PC-3 (cell line): Measurements from ENCODE around the gene G6PC3. TPM values are rescaled to one million over a fixed set of nuclear protein-coding genes. Genes with fewer than 3 reads are reported as not detected.

Experiments
- ATAC-seq: fragments of 200-7000 bp; cut with Tn5 transposase; 2 replicates; pipeline ENCODE4 v1.9.1; 2020; ENCODE audit warnings: mild to moderate bottlenecking, moderate library complexity
- BruUV-seq: library from RNA; stranded (reverse); fragments of 400-500 nt; replicated peaks from 2 replicates; lab custom pipeline; 2021; lab: Mats Ljungman, UMichigan
- CTCF ChIA-PET: fragments of 300-600 bp; sonication (Branson Sonifier 250); formaldehyde crosslinking; loops from one replicate; lab custom pipeline; 2022; ENCODE audit warnings: antibody characterized with exemption; lab: Charles Lee
- POLR2A ChIA-PET: fragments of 300-600 bp; sonication (Branson Sonifier 250); formaldehyde crosslinking; loops from one replicate; lab custom pipeline; 2022; ENCODE audit warnings: antibody characterized with exemption; ENCODE audit not compliant: unreplicated experiment; lab: Charles Lee
- DNase-seq: peaks from one replicate; pipeline ENCODE4 v3.0.0-alpha.2; 2015
- H2AFZ ChIP-seq: fragments of 300-600 bp; sonication (generic); 2 replicates; pipeline ENCODE4 v1.6.0; 2016; ENCODE audit warnings: antibody characterized with exemption, low read length
- H3F3A ChIP-seq: fragments of 300-600 bp; sonication (generic); one replicate; pipeline ENCODE4 v1.6.0; 2017; ENCODE audit warnings: antibody characterized with exemption, low read length, control low read depth, mild to moderate bottlenecking; ENCODE audit not compliant: unreplicated experiment
- H3K27ac ChIP-seq: fragments of 300-600 bp; sonication (generic); 2 replicates; pipeline ENCODE4 v1.5.1; 2016; ENCODE audit warnings: mild to moderate bottlenecking, low read length
- H3K27me3 ChIP-seq: fragments of 300-600 bp; sonication (generic); 2 replicates; pipeline ENCODE4 v1.6.1; 2016; ENCODE audit warnings: low read length, mixed read lengths
- H3K36me3 ChIP-seq: fragments of 300-600 bp; sonication (generic); 2 replicates; pipeline ENCODE4 v1.6.1; 2016; ENCODE audit warnings: low read depth, mixed run types, low read length, mixed read lengths
- H3K4me1 ChIP-seq: fragments of 300-600 bp; sonication (generic); 2 replicates; pipeline ENCODE4 v1.5.1; 2016; ENCODE audit warnings: low read length; ENCODE audit not compliant: insufficient read depth
- H3K4me2 ChIP-seq: fragments of 300-600 bp; sonication (generic); 2 replicates; pipeline ENCODE4 v1.6.0; 2016; ENCODE audit warnings: low read length
- H3K4me3 ChIP-seq: fragments of 300-600 bp; sonication (generic); 2 replicates; pipeline ENCODE4 v1.5.1; 2016; ENCODE audit warnings: mild to moderate bottlenecking, low read length, mixed read lengths
- H3K79me2 ChIP-seq: fragments of 300-600 bp; sonication (generic); 2 replicates; pipeline ENCODE4 v1.6.1; 2017; ENCODE audit warnings: low read length, mixed read lengths
- H3K9ac ChIP-seq: fragments of 300-600 bp; sonication (generic); 2 replicates; pipeline ENCODE4 v1.6.0; 2016; ENCODE audit warnings: mild to moderate bottlenecking, low read length
- H3K9me2 ChIP-seq: fragments of 300-600 bp; sonication (generic); replicated peaks from 2 replicates; pipeline ENCODE4 v1.6.1; 2016; ENCODE audit warnings: mixed run types, low read length, mixed read lengths
- H3K9me3 ChIP-seq: fragments of 300-600 bp; sonication (generic); 2 replicates; pipeline ENCODE4 v1.6.1; 2016; ENCODE audit warnings: low read length, mixed read lengths
- H4K20me1 ChIP-seq: fragments of 300-600 bp; sonication (generic); 2 replicates; pipeline ENCODE4 v1.6.1; 2016; ENCODE audit warnings: low read length, mixed read lengths
- CTCF ChIP-seq: fragments of 300-600 bp; sonication (generic); conservative IDR thresholded peaks from 2 replicates; pipeline ENCODE4 v1.5.1; 2017; ENCODE audit warnings: antibody characterized with exemption, low read depth, mild to moderate bottlenecking, low read length
- EZH2 ChIP-seq: fragments of 300-600 bp; sonication (generic); IDR thresholded peaks from one replicate; pipeline ENCODE4 v1.6.1; 2017; ENCODE audit warnings: antibody characterized with exemption, mild to moderate bottlenecking, low read length; ENCODE audit not compliant: unreplicated experiment
- EZH2phosphoT487 ChIP-seq: fragments of 300-600 bp; sonication (generic); IDR thresholded peaks from 2 replicates; pipeline ENCODE4 v1.6.1; 2018; ENCODE audit warnings: mild to moderate bottlenecking, antibody characterized with exemption, low read length, borderline replicate concordance
- intact Hi-C: fragments of 100-400 bp; cut with micrococcal nuclease; formaldehyde crosslinking; loops from 2 replicates; pipeline ENCODE4 v1.9.0; 2023
- total RNA-seq: library from RNA; depleted of rRNA; stranded (reverse); fragments of >200 nt; gene quantifications from 2 replicates; pipeline ENCODE4 v1.2.3, GENCODE V29; 2014

The G6PC3 gene
- total RNA-seq, 1 experiment from 2014 or later: 69.5 TPM

- no peak overlapping the region for H3K9ac ChIP-seq
- H4K20me1 ChIP-seq: no peaks in the 10 kb centered on the region
- intact Hi-C loops: loop anchor here (10.0 kb wide), 1 partner anchor 108 kb away; the partner anchor contains the start of gene TMUB2
- H3F3A ChIP-seq: no peaks in the 10 kb centered on the region
- H3K9me3 ChIP-seq: no peaks in the 10 kb centered on the region
- DNase-seq: no peak
- H3K79me2 ChIP-seq: peaks cover 16% of the 10 kb centered on the region
- H3K36me3 ChIP-seq: peaks cover 22% of the 10 kb centered on the region
- no peak overlapping the region for H3K4me2 ChIP-seq
- H3K4me3 ChIP-seq: no peak overlapping the region
- no peak overlapping the region for H2AFZ ChIP-seq
- H3K4me1 ChIP-seq: peaks cover 3% of the 10 kb centered on the region
- ChIA-PET CTCF (no interaction called here), POLR2A (no interaction called here)
- no peak for TF ChIP-seq EZH2phosphoT487
- TF ChIP-seq EZH2: no peak
- TF ChIP-seq CTCF: no peak
- H3K9me2 ChIP-seq: no peaks in the 10 kb centered on the region
- no peak overlapping the region for H3K27ac ChIP-seq
- no peak for ATAC-seq
- H3K27me3 ChIP-seq: no peaks in the 10 kb centered on the region
- no TSS peak for BruUV-seq
Observed at GRCh38 chr17:44076716-44077594, 6.4 kb downstream of the G6PC3 start.

GRCh38 chr17:44077595-44077909 lies 7.0 kb downstream of the G6PC3 start:
- H3K27me3 ChIP-seq: no peaks in the 10 kb centered on the region
- TF ChIP-seq CTCF (no peak), EZH2 (no peak), EZH2phosphoT487 (no peak)
- H3K9ac ChIP-seq: no peak overlapping the region
- ATAC-seq: no peak
- DNase-seq: no peak
- H3K79me2 ChIP-seq: peaks cover 12% of the 10 kb centered on the region
- H3K4me1 ChIP-seq: no peaks in the 10 kb centered on the region
- H3K9me3 ChIP-seq: no peaks in the 10 kb centered on the region
- POLR2A ChIA-PET: no interaction called here
- BruUV-seq: no TSS peak
- H3F3A ChIP-seq: no peaks in the 10 kb centered on the region
- H3K36me3 ChIP-seq: peaks cover 24% of the 10 kb centered on the region
- H3K27ac ChIP-seq: no peak overlapping the region
- H3K9me2 ChIP-seq: no peaks in the 10 kb centered on the region
- no peaks in the 10 kb centered on the region for H4K20me1 ChIP-seq
- no peak overlapping the region for H3K4me3 ChIP-seq
- no peak overlapping the region for H2AFZ ChIP-seq
- intact Hi-C loops: loop anchor here (10.0 kb wide), 1 partner anchor 107 kb away; the partner anchor contains the start of gene TMUB2
- CTCF ChIA-PET: no interaction called here
- H3K4me2 ChIP-seq: no peak overlapping the region

GRCh38 chr17:44078412-44078811 lies 7.9 kb downstream of the G6PC3 start:
- Histone ChIP-seq H3K9ac (no peak overlapping the region), H3K9me3 (no peaks in the 10 kb centered on the region), H3K9me2 (no peaks in the 10 kb centered on the region), H3K79me2 (0 out of 2 replicates have a peak, but pooled peaks cover 3% of the 10 kb centered on the region), H3K36me3 (peaks cover 24% of the 10 kb centered on the region), H3K4me3 (no peak overlapping the region), H3F3A (no peaks in the 10 kb centered on the region), H3K27ac (no peak overlapping the region), H3K4me1 (no peaks in the 10 kb centered on the region), H3K27me3 (no peaks in the 10 kb centered on the region), H3K4me2 (no peak overlapping the region), H2AFZ (no peak overlapping the region), H4K20me1 (no peaks in the 10 kb centered on the region)
- TF ChIP-seq EZH2: no peak
- no peak for TF ChIP-seq CTCF
- no peak for TF ChIP-seq EZH2phosphoT487
- CTCF ChIA-PET: no interaction called here
- POLR2A ChIA-PET: no interaction called here
- intact Hi-C loops: loop anchor here (10.0 kb wide), 1 partner anchor 106 kb away; the partner anchor contains the start of gene TMUB2
- ATAC-seq (no peak), DNase-seq (no peak)
- no TSS peak for BruUV-seq
